NB4 (cell line): Measurements from ENCODE around the gene SMC3.
"Not testable (repeated sequence)": the region's sequence is repeated elsewhere in the genome, so short reads cannot be mapped to it uniquely, and the experiment has no call there.

Source experiments
- DNase-seq: peaks from one replicate; pipeline ENCODE4 v3.0.0; 2010; ENCODE audit warnings: low read depth
- H3K4me3 ChIP-seq: one replicate; pipeline ENCODE4 v1.5.1; 2011; ENCODE audit warnings: mild to moderate bottlenecking, low read depth, low read length, moderate library complexity
- CTCF ChIP-seq: IDR thresholded peaks from one replicate; pipeline ENCODE4 v1.5.1; 2012; ENCODE audit warnings: low read depth, low read length
- MAX ChIP-seq: IDR thresholded peaks from 2 replicates; pipeline ENCODE4 v1.6.1; 2011; ENCODE audit warnings: low read depth, low read length
- MYC ChIP-seq: IDR thresholded peaks from 2 replicates; pipeline ENCODE4 v1.6.1; 2011; ENCODE audit warnings: low read depth, low read length
- POLR2A ChIP-seq: IDR thresholded peaks from 2 replicates; pipeline ENCODE4 v1.6.1; 2011; ENCODE audit warnings: mild to moderate bottlenecking; ENCODE audit not compliant: insufficient read length; ENCODE audit errors: extremely low read depth

Gene SMC3

GRCh38 chr10:110620398-110620719 lies 52.9 kb downstream of the SMC3 start:
- no peak for TF ChIP-seq POLR2A
- no peak for TF ChIP-seq CTCF
- no peak for TF ChIP-seq MYC
- TF ChIP-seq MAX, result no peak
- no peak for DNase-seq
- no peak overlapping the region for H3K4me3 ChIP-seq

GRCh38 chr10:110623316-110623715 lies 55.8 kb downstream of the SMC3 start:
- not testable (repeated sequence) for H3K4me3 ChIP-seq, DNase-seq

GRCh38 chr10:110625356-110625894 lies 57.9 kb downstream of the SMC3 start:
- TF ChIP-seq MAX, result no peak
- no peak overlapping the region for H3K4me3 ChIP-seq

GRCh38 chr10:110625951-110626855 lies 58.7 kb downstream of the SMC3 start:
- no peak overlapping the region for H3K4me3 ChIP-seq
- DNase-seq, result no peak
- TF ChIP-seq MAX (no peak), MYC (no peak), CTCF (no peak), POLR2A (no peak)

More at GRCh38 chr10:110625356-110625894, 57.9 kb downstream of the SMC3 start:
- no peak for DNase-seq

- no peak overlapping the region for H3K4me3 ChIP-seq
- no peak for DNase-seq
- TF ChIP-seq POLR2A (no peak), MYC (no peak), MAX (no peak), CTCF (no peak)
Observed at GRCh38 chr10:110628161-110628560, 60.7 kb downstream of the SMC3 start.

GRCh38 chr10:110629680-110630191 lies 62.2 kb downstream of the SMC3 start:
- no peak for DNase-seq
- H3K4me3 ChIP-seq, result no peak overlapping the region
- TF ChIP-seq CTCF (no peak), MYC (no peak), POLR2A (no peak), MAX (no peak)
